ENCODE measurements around the gene GFRA1.

The GFRA1 gene

DNA sequence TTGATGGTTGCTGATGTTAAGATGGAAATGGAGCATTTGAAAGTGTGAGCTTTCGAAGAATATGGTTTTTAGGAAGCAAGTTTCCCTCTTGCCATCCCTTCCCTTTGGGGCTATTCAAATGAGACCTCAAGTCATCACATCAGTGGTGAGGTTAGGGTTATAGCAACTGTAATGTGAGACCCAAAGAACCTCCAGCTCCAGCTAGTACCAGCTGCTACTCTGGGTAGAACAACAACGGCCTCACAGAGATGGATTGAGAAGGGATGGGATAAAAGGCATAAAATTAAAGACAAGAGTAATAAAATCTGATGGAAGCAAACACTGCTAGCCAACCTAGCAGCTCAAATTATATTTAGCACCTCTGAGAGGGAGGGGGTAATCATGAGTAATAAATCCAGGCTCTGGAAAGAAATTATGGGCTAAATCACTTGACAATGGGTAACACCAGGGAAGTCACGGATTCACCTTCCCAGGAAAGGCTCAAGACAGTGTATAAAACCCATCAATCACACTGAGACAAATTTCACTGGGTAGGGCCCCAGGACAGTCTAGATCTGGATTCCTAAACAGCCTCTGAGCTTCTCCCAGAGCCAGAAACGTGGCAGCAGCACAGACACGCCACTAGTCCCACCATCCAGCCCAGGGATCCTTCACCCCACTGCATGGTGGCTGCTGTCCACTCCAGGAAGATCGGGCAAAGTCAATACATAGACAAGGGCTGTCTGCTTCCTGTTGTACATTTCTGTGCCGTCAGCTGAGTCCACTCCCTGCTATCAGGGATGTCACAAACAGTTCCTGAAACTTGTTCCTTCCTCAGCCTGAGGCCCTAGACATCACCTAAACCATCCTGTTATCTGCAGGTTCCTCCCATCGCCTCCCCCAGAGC, 151.1 kb downstream of the GFRA1 start:
- no peak for DNase-seq

DNA sequence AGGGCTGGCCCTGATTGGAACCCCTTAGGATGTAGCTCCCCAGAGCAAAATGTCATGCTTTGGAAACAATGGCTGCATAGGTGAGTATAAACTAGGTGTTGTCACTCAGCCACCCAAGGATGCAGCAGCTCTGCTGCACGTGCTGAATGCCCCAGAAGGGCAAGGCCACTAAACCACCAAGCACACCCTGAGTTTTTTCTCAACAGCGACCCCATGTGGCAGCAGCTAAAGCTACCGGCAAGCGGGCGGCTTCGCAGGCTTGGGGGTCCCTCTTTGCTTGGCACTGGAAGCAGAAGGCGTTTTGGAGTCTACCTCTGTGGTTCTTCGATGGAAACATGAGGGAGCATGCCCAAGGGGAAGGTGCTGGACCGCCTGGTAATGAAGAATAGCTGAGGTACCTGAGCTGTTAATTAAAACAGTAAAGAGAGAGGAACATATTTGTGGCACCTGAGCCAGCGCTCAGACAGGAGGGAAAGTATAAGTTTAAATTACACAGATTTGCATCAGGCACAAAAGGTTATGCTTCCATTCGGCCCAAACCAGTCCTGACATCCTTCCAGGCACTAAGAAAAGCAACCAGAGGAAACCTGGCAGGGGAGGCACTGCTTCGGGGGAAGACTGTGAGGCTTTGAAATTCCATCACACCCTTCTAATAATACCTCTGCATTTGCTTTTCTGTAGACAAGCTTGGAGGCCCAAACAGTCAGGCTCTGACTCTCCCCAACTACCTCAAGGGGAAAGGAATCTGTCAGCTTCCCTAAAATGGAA, 152.1 kb downstream of the GFRA1 start:
- DNase-seq: no peak

DNA sequence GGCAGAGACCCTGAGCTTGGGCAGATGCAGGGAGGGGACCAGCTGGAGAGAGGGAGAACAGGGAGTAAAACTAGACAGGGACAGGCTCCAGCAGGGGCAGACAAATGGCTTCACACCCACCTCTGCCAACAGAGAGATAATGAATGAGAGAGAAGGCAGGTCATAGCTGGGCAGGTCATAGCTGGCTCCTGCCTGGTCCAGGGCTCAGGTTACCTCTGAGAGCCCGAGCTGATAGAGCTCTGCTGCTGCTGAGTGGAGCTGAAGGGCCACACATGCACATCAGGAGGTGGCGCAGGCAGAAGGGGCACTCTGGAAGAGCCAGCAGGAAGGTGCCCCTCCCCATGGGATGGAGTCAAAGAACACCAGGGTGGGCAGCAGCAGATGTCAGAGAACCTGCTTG, 154.2 kb downstream of the GFRA1 start:
- no peak for DNase-seq

DNA sequence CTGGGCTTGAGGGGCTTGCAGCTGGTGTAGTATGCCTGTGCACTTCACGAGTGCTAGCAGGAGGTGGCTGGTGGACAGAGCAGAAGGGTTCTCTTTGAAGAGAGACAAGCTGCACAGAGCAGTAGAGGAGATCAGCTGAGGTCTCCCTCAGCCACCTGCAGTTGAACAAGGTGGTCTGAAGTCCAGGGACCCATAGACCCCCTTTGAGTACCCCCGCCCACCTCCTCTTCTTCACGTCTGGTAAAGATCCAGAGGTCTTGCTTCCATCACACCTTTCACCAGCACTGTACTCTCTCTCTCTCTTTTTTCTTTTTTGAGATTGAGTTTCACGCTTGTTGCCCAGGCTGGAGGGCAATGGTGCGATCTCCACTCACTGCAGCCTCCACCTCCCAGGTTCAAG, 157.2 kb downstream of the GFRA1 start:
- no peak for DNase-seq

DNA sequence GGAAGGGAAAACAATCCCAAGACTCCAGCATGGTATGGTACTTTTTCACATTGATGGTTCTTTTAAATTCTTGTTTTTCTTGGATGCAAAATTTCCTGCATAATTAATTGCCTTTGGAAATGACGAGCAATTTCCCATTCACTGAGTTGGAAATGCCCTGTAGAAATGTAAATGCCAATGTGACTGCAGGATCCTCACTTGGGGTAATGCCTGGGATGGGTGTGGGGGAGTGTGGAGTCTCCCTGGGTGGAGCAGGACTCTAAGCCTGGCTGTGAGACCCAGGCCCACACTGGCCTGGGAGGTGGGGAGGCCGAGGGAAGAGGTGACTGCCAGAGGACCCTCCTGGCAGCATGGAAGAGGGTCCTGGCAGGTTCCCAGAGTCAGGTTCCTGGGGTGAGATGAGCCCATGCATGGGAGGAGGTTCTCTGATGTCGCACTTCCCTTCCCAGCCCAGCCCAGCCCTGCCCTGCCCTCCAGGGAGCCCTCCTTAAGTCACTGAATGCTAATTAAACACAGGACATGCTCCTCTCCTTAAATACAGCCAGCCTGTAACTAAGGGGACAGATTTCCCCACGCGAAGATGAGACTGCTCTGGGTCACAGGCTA, 157.9 kb downstream of the GFRA1 start:
- no peak for DNase-seq

DNA sequence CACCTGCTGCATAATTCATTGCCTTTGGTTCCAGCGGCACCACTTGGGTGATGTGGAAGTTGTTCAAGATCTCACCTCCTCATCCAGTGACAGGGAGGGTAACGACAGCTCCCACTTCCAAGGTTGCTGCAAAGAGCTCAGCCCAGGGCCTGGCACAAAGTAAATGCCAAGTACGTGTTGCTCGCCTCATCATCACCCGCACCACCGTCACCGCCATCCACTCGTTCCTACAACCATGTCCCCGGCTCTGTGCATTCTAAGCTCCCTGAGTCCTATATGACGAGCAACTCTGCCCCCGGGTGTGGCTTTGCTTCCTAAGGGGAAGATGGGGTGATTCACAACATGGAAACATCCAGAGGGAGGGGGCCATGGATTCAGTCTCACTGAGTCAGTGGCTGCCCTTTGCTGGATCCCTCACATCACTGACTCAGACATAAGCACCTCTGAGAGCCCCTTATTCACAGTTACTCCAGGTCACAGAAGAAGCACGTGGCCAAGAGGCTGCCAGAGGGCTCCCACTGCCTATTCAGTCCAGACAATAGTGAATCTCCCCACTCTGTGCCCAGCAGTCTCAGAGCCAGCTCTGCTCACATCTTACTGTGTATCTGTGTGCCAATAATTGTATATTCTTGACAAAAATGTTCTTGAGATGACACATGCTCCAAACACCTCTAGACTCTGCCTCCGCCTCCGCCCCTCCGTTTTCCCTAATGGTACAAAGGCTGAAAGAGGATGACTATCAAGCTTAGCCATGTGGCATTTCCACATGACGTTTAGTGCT, 159.1 kb downstream of the GFRA1 start:
- no peak for DNase-seq

DNA sequence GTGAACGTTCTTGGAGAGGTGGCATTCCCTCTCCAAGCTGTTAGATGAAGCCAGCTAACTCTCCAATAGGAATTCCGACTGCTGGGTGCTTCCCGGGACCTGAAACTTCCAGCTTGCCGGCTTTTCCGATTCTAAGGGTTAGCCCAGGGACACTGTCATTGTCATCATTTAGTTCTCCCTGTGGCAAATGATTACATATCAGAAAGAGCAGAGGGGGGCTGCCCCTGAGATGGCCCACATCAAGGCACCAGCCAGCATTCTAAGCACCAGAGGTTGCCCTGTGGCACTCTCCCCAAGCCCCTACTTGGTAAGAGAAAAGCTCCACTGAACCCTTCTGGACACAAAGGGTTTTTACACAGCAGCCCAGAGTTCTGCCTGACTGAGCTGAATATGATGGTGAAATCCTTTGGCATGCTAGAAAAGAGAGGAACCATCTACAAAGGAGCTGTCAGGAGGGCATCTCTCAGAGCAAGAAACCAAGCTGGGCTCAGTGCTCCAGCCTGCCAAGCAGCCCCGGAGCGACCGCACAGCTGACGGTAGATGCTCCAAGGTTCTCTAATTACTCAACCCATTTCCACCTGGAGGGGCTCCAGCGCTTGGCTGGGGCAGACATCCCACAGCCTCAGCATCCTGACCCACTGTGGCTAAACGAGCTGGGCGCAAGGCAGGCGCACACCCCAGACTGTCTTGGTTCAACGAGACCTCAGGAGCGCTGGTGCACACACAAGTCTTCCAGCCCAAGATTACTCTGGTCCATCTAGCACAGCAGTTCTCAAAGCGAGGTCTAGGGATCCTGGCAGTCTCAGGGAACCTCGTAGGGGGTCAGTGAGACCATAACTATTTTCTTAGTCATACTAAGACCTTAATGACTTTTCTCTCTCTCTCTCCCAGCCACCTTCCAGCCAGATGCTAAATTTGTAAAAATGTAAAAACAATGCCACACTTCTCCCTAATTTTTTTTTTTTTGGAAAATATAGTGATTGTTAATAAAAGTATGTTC, 160.5 kb downstream of the GFRA1 start:
- DNase-seq: no peak

DNA sequence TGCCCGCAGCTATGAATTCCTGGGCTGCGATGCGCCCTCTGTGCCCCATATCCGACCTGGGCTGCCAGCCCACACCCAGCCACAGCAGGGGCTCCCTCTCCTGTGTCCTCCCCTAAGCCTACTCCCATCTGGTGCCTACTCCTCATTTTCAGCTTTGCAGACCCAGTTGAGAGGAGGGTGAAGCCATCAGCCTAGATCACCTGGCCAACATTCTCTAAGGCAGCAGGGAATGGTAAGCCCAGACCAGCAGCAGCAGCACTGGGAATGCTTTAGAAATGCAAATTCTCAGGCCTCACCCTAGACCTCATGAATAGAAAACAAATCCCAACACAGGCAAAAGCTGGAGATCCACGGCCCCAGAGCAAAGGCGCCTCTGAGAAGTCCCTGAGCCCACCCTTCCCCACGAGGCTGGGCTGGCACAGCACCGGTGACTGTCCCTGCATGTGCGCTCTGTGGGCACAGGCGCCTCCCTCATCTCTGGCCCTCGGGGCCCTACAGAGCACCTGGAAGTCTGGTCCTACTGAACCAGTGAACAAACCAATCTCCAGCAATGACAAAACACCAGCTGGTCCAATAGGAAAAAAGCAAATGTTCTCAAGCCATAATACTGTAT, 161.4 kb downstream of the GFRA1 start:
- no peak for DNase-seq

DNA sequence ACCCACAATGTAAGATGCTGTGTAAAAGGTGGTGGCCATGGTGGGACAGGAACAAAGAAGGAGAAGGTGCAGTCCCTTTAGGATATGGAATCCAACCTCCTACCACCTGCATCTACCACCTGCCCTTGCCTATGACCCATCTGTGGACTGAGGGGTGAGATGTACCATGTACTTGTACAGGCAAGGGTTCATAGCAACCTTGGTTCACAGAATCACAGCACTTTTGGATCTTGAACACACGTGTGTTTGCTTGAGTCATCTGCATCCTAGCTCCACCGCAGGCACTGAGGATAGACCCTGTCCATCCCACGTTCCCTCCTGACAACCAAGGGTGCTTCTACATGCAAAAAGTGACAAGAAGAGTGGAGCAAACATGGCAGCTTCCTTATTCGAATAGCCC, 162.3 kb downstream of the GFRA1 start:
- DNase-seq: no peak

DNA sequence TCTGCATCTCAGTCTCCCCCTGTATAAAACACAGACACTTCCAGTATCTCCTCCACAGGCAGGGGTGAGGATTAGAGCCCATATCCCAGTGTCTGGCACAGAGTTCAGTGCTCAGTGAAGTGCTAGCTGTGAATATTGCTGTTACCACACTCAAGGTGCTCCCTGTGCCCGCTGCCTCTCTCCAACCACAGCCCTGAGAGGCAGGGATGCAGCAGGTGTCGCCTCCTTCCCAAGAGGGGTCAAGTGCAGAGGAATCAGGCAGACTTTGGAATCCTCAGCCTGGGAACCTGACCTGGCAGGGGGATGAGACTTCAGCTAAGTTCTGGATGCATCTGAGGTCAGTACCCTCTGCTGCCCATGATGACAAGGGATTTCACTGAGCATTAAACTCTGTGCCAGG, 163.1 kb downstream of the GFRA1 start:
- DNase-seq: no peak

DNA sequence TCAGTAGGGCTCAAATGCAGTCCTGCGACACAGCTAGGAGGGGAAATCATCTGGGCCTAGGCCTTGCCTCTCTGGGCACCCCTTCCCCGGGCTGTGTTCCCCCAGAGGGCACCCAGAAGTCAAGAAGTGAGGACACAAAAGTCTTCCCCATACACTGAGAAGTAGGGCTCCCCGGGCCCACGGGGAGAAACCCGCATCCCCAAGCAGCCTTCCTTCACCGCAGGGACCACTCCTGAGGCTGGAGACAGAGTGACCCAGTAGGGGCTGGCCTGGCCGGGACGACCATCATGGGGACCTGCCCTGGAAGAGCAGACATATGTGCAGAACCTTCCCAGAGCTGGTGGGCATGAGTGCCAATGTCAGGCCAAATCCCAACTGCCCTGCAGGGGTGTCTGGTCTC, 163.5 kb downstream of the GFRA1 start:
- DNase-seq: no peak

DNA sequence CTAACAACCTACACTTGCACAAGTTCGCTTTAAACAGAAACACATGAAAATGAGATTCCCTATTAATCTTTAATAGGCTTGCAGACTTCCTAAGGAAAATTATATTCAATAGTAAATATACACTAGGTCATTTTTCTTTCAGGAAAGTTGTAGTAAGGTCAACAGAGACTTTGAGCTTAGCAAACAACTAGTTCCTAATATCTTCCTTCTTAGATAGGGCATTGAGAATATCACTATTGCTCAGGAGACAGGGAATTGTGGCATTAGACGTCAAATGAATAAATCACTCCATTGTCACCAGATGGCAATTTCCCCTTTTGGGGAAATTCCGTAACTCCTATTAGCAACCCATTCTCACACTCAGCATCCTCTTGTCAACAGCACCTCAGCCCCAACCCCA, 164.9 kb downstream of the GFRA1 start:
- no peak for DNase-seq

DNA sequence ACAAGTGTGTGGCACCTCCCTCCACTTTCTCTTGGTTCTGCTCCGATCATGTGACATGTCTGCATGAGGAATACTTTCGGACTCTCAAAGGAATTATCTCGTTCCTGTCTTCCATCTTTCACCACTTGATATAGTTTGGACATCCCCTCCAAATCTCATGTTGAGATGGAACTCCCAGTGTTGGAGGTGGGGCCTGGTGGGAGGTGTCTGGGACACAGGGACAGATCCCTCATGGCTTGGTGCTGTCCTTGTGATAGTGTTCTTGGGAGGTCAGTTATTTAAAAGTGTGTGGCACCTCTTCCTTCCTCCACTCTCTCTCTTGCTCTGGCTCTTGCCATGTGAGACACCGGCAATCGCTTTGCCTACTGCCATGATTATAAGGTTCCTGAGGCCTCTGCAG, 166.4 kb downstream of the GFRA1 start:
- DNase-seq: no peak

DNA sequence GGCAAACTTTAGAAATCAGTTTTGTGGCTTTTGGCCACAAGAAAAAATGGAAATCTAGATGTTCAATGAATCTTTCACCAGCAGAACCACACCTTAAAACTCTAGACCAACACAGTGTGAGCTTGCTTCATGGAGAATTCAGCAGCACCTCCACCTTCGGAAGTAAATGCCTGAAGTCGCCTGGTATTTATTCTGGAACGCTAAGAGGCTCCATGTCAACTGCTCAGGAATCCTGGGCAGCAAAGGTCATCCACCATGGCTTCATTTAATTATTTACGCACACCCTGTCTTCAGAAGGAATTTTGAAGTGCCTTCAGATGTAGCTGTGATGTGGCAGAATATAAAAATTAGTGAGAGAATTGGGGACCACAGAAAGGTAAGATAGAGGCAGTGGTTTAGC, 167.7 kb downstream of the GFRA1 start:
- DNase-seq: no peak

DNA sequence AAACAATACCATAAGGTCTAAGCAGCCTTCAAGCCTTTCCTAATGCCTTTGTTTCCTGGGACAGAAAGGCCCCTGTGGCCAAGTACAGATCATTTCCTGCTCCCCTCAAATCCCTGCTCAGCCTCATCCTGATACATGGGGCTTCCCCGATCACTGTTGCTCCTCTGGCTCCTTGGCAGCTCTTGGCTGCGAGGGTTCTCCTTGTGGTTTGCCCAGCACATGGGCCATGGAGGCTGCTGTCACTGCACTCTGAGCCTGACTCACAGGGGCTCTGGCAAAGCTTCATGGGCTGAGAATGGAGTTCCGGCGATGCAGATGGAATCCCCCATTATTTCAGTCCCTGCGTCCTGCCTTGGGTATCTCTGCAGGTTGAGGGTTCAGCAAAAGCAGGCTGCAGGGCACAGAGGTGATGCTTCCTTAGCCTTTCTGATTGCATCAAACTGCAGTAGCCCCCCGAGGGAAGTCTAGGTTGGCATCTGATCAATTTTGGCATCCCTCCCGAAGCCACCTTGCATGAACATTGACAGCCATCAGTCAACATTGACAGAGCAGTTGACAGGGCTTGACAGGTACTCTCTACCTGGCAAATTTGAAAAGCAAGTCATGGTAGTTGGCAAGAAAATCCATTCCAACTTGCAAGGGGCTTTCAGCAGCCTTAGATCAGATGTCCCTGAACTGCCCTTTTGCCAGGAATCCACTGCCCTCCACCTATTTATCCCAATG, 168.6 kb downstream of the GFRA1 start:
- DNase-seq: no peak

DNA sequence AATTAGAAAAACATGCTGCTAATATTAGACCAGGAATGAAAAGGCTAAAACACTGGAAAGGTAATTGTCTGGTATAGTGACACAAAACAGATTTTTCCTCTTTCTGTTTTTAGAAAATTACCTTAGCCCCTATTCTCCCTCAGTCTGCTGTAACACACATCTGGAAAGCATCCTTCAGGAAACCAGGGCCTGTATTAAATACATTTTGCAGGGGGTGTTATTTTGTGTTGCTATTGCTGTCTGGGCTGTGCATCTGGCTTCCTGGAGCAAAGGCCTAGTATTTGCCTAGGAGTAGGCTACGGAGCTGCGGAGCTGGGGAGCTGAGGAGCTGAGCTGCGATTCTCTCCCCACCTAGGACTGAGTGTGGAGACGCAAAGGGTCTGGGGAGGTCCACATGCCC, 169.3 kb downstream of the GFRA1 start:
- DNase-seq: no peak

DNA sequence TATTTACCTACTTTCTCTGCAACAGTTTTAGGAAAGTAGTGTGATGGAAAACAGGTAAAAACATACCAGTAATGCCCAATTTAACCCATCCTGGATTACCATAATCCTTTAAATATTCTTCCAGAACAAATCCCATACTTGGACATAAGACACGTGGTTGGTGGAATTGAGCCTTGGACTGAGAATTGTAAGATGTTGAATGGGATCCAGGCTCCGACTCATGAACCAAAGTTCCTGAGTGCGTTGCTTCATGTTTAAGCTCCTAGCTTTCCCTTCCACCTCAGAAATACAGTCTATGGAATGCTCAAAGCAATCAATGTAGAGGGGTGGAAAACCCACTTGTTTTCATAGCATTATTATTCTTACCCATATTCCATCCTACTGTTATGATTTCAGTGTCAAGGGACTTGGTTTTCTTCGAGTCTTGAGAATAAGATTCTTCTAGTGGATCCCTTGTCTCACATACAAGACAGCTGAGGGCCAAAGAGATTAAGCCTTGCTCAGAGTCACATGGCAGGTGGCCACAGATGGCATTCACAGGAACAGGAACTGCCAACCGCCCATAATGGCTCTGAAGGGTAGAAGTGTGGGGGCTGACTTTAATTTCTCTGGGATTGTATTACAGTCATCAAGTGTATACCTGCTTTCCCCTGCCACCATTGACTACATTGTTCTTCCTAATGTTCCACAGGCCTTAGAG, 171.2 kb downstream of the GFRA1 start:
- DNase-seq: no peak

DNA sequence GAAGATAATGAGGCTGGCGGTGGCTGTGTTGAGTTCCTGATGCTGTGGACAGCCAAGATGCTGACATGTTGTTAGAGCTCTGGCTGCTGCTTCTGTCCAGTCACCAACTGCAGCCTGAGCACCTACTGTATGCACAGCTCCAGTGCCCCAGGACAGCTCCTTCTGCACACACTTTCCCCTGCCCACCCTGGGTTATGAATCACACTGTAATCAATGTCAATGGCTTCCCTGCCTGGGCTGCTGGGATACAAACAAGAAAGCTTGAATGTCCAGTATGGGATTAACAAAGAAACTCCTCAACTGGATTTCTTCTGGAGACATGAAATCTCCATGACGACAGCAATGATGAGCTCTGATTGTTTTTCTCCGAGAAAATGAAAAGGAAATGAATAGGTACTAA, 172.0 kb downstream of the GFRA1 start:
- no peak for DNase-seq

DNA sequence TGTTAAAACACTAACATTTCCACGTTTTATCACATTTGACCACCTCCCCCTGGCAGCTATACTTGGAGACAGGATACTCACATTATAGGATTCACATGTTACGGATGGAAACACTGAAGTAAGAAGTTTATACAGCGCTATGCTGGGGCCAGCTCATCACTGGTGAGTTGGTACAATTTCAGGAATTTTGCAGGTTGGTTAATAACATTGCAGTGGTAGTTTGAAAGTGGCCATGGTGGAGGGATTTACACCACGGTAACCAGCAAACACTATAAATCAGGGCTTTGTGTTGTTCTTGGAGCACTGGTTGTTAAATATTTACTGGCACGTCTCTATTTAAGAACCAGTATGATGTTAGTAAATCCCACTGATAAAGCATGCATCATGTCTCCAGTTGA, 174.0 kb downstream of the GFRA1 start:
- no peak for DNase-seq

DNA sequence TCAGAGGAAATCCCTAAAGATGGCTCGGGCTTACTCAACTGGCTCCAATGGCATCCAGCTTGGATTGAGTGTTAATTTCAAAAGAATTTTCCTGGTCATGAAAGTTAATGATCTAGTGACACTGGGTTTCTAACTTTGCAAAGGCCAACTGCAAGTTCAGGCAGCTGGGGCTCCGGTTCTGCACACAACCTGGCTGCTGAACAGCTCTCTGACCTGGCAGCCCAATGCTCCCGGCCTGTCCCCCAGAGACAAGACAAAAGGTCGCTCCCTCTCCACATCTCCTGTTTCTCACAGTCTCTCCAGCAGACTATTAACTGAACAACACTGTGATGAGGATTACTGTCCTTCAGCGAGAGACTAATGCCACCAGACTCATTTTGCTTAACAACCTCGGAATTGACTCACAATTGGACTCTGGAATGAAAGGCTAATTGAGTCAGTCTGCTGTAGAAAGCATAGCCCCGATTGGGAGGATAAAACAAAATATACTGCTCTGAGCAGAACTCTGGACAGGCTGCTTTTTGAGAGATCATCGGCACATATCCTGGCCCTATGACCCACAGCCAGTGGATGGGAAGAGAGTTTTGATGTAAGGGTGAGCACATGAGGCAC, 174.5 kb downstream of the GFRA1 start:
- DNase-seq: no peak
